Measurements from ENCODE around the gene STK16. TPM values are rescaled to one million over a fixed set of nuclear protein-coding genes. Genes with fewer than 3 reads are reported as not detected.
"Not testable (repeated sequence)": the region's sequence is repeated elsewhere in the genome, so short reads cannot be mapped to it uniquely, and the experiment has no call there.

The STK16 gene
- total RNA-seq, 1 experiment from 2014 or later, result 32.8 TPM

DNA sequence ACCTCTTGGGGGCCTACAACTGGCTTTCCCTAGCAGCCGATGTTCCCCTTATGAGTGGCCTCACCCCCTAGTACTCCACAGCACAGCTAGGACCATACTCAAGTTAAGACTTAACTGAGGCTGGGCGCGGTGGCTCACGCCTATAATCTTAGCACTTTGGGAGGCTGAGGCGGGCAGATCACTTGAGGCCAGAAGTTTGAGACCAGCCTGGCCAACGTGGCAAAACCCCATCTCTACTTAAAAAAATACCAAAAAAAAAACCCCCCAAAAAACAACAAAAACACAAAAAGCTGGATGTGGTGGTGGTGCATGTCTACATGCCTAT lies 41.8 kb downstream of the STK16 start:
- DNase-seq (ENCODE audit: low spot score), result not testable (repeated sequence)

DNA sequence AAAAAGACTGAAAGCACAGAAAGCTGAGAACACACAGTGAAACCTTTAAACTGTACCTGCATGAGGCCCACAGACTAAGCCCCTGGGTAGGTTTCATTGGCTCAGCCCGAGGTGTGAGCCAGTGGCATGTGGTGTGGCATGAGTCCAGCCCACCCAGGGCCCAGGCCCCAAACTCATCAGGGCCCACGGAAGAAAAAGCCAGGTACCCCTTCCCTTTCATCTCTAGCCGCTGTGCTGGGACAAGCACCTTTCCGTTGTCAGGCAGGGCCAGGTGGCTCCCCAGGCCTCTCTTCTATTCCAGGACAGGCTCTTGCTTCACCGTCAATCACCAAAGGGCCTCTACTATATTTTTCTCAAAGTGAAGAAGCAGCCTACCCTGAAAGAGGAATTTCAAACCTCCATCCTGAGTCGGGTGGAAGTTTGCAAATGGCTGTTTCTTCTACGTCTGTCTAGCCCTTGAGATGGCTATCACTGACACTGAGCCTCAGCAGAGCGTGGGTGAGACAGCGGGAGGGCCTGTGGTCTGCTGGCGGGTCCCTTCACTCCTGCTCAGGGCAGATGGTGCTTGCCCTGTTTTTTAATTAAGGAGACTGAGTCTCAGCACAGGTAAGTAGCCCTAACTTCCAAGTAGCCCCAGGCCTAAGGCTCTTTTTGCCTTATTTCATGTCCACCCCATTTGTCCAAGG lies 42.4 kb downstream of the STK16 start:
- no peak for DNase-seq (ENCODE audit: low spot score)

DNA sequence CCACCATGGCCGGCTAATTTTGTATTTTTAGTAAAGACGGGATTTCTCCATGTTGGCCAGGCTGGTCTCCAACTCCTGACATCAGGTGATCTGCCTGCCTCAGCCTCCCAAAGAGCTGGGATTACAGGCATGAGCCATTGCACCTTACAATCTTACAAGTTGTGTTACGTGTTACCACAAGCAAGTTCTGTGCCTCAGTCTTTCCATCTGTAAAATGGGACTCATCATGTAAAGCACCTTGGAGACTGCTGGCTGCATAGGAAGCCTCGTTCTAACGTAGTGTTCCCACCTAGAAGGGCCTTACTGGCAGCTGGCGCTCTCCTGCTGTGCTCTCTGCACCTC lies 43.9 kb downstream of the STK16 start:
- DNase-seq (ENCODE audit: low spot score), result no peak

DNA sequence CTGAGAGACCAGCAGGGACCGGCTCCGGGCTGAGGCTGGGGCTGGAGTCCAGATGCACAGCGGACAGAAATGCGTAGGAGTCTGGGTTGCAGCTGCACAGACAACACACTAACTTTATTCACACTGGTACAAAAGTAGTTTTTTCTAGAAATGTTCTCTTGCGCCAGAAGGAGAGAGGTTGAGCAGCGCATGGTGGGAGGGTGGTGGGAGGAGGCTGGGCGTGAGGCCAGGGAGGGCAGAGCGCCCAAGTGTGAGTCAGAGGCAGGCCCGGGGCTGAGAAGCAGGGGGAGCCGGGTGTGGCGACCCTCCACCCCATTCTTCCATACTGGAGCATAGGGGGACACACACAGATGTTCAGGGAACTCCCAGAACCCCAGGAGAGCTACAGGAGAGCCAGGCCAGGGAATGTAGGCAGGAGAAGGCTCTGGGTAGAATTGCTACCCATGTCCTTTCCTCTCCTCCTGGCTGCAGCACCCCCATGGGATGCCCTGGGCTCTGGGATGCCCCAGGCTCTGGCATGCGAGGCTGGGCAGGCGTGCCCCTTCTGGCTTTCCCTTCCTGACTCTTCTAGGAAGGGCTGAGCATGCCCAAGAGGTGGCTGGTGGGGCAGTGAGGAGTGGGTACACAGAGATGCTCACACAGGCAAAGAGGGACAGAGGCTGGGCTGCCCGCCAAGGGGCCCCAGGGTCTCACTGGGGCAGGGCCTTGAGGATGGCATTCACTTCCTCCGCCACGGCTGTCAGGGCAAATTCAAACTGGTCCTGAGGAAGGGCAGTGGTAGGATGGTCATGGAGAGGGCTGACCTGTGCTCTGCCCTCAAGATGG lies 44.5 kb downstream of the STK16 start:
- peak; percentile 77 for DNase-seq (ENCODE audit: low spot score)

DNA sequence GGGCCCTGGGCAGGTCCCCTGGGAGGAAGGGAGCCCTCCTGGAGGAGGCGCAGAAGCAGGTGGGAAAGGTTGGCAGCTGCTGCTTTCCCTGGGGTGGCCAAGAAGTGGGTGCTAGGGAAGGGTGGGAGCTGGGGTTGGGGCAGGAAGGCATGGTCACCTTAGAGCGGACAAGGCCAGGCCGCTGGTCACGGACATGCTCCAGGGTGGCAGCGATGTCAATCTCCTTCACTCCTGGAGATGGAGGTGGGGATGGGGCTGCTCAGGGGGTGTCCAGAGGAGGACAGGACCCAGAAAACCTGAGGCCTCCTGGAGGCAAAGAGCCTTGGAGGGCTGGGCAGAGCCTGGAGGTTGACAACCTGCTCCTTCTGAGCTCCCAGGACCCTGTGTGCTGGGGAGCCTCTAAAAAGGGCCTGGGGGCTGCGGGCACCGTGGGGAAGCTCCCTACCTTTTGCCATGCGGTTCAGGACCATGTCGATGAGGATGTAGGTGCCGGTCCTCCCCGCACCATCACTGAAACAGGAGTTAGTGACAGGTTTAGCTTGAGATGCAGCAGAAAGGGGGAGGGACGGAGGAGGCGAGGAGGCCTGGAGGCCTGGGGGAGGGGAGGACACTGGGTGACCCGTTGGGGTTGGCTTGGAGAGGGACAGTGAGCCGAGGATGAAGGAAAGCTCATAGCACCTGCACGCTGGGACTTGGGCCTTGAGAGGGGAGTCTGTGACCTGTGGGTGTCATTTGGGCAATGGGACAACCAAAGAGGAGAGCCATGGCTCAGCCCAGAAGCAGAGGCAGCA lies 45.3 kb downstream of the STK16 start:
- DNase-seq (ENCODE audit: low spot score), result no peak

DNA sequence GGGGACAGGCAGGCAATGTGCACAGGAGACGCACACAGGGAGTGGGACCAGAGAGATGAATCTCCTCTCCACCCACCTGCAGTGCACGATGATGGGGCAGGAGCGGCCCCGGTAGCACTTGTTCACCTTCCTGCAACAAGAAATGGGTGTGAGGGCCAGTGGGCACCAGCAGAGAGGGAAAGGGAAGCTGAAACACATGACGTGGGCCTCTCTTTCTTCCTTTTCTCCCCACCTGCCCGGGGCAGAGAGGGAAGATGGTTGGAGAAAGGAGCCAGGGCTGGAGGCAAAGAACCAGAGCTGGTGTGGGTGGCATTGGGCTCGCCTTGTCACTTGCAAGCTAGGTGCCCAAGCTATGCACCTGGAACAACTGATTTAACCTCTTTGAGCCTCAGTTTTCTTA lies 46.1 kb downstream of the STK16 start:
- no peak for DNase-seq (ENCODE audit: low spot score)

DNA sequence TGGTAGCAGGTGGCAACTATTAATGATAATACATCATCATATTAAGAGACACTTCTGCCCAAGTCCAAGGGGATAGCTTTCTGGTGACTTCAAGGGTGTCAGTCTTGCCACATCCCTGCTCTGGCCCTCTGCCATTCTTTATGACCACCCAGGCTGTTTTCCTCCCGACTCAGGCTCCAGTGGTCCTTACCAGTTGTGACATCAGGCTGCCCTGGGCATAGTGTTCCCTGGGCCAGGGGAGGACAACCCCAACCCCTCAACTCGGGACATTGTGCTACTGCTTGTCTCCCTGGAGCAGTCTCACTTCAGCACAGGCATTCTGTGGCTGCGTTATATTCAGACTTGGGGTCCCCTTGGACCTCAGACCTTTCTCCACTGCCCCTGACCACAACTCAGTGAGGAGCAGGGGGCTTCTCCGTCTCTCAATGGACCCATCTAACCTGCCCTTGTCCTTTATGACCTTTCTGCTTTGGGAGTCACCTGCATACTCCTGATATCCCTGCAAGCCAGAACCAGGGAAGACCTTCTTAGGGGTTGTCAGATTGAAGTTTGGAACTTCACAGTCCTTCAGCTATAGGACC lies 46.7 kb downstream of the STK16 start:
- no peak for DNase-seq (ENCODE audit: low spot score)

DNA sequence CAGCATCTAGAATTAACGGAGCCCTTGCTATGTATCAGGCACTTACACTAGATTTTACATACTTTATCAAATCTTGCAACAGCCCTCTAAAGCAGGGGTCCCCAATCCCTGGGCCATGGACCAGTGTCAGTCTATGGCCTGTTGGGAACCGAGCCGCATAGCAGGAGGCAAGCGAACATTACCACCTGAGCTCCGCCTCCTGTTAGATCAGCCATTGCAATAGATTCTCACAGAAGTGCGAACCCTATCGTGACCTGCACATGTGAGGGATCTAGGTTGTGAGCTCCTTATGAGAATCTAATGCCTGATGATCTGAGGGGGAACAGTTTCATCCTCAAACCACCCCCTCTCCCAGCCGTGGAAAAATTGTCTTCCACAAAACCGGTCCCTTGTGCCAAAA lies 47.3 kb downstream of the STK16 start:
- DNase-seq (ENCODE audit: low spot score), result no peak

DNA sequence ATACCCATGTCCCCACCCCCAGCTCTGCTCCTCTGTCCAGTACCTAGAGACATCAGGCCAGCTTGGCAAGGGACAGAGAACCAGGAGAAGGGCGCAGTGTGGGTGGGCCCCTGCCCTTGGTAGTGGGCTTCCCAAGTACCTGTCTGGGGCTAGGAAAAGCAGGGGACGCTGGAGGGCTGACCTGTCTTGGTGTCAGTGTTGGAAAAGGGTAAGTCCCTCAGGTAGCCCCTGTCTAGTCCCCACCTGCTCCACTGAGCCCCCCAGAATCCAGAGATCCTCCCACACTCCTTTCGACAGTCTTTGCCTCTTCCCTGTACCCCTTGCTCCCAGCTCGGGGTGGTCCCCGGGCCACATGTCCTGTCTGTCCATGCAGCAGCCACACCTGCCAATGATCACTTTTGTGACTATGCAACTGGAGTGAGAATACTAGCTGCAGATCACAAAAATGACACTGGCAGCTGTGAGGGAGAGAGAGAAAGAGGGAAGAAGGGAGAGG lies 48.5 kb downstream of the STK16 start:
- no peak for DNase-seq (ENCODE audit: low spot score)

DNA sequence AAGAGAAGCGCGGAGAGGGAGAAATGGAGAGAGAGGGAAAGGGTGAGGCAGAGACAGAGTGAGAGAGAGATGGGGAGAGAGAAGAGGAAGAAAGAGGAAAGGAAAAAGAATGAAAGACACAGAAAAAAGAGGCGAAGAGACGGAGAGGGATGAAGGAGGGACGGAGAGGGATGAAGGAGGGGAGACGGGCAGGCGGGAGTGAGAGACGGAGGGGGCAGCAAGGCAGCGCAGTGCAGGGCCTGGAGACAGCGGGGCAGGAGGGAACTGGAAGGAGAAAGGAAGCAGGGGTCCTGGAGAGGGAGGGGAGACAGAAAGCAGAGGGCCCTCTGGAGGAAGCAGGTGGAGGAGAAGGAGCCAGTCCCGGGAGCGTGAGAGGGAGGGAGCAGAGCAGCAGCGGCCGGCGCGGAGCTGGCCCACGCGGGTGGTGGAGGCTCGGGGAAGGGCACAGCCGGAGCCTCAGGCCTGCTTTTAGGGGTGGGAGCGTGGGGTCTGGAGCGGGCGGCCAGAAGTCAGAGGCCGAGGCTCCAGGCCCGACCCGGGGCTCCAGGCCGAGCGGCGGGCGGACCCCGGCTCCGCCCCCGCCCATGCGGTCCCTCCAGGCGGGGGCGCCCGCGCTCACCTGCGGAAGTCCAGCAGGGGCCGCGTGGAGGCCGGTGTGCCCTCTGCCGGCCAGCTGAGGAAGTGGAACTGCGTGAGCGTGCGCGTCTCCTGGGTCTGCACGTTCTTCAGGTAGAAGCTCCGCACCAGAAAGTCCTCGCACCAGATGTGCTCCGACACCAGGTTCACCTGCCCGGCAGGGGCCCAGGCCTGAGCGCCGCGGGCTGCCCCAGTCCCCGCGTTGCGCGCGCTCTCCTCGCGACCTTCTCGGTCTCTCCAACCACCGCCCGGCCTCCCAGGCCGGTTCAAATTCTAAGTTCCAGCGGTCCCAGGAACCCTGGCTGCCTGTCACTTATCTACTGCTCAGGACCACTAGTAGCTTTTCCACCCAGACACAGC lies 49.4 kb downstream of the STK16 start:
- DNase-seq (ENCODE audit: low spot score), result peak; percentile 61

DNA sequence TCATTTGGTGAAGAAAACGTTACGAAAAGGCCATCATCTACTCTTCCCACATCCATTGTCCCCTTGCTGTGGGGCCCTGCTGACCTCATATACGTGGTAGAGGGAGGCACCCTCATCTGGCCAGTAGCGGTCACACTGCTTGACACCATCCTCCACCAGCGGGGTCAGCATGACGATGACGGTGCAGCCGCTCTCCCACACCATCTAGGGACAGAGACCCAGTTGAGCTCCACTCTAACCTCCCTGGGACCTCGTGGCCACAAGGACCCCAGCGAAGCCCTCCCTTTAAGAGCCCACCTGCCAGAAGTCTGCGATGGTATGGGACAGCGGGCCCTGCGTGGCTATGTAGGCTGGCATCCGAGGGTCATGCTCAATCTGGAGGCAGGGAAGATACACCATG lies 50.9 kb downstream of the STK16 start:
- DNase-seq (ENCODE audit: low spot score), result no peak

DNA sequence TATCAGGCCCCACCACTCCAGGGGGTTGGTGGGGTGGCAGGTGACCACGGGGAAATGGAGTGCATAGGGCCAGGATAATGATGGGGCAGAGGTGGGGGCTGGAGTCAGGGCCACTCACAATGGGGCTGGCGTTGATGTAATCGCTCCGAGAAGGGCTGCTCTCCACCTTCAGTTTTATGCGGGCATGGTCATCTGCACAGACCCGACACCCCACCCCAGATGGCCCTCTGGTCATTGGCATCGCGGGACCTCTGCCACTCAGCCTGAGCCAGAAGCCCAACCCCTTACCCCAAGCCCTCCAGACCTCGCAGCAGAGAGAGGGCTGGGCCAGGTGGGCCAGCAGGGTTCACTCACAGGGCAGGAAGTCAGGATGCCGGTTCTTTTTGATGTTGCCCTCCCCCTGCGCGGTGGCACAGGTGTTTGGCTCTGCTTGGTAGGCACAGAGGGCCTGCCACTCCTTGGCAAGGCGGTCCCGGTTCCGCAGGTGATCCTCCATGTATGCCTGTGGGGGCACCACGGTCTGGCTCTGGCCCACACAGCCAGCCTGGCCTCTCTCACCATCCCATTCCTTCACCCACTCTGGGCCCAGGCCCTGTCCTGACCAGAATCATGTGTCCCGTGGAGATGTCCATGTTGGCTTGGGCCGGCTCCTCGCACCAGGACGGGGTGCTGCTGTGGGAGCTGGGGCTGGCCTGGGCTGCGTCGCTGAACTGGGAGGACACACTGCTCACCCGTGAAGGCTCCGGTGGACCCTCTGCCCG lies 51.5 kb downstream of the STK16 start:
- DNase-seq (ENCODE audit: low spot score), result no peak

DNA sequence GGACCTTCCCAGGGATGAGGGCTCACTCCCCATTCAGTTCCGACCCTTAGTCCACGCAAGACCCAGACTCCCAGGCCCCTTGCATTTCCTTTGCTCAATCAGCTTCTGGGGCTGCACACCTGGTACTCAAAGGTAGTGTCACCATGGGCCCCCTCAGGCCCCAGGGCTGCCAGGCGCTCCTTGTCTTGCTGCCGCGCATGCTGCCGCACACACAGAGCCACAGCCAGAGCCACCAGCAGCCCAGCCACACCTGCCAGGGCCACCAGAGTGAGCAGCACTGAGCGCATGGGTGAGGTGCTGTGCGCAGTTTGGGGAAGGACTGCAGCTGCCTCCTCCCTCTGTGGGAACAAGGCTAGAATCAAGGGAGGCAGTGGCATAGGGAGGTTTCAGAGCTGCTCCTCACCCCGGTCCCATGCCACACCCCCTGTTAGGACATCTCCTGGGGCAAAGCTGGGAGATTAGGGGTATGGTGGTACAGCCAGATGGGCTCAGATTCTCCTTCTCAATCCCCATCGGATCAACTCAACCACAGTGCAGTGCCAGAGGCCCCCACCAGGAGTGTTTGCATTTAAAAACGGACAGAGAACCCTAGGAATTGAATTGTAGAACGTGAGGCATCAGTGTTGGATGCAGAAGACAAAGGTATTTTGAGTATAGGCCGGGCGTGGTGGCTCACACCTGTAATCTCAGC lies 52.6 kb downstream of the STK16 start:
- no peak for DNase-seq (ENCODE audit: low spot score)

DNA sequence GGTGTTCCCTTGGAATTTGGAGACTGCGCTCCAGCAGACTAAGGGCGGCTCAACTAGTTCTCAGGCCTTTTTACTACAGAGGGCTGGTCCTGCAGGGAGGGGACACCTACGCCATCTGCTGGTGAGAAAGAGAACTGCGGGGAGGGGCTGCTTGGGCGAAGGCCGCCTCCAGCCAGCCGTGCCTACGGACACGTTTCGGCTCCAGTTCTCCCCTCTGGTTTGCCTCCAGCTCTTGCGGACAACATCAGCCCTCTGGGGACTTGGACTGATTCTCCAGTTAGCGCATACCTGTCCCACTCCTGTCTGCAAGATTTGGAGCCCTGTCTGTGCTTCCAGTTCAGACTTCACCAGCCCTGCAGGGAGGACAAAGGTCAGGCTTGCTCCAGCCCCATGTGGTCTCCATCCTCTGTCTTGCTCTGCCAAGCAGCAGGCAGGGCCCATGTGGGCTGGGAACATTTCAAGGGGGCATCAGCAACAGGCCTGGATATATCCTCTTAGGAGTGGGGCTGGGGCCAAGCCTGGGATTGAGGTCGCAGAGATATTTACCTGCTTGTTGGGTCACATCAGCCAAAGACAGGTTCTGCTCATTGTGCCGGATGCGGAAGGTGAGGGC lies 53.6 kb downstream of the STK16 start:
- DNase-seq (ENCODE audit: low spot score), result peak; percentile 59

DNA sequence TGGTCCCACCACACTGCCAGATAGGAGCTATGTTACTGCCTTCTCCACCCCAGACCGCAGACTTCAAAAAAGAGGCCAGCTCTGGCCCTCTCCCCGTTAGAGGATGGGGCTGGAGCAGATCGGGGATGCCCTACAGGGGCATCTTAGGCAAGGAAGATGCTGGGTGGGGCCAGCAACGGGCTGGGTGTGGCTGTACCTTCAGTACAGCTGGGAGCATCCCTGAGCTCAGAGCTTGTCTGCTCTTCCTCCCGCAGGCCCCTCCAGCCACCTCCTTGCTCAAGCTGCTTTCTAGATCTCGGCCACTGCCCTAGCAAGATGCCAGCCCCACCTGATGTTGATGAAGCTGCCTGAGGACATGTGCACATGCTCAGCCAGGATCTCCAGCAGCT lies 54.1 kb downstream of the STK16 start:
- no peak for DNase-seq (ENCODE audit: low spot score)
